Measurements from ENCODE around the gene ATG7. TPM values are rescaled to one million over a fixed set of nuclear protein-coding genes. Genes with fewer than 3 reads are reported as not detected.

ATG7 gene
- total and polyA plus RNA-seq, 3 experiments from 2014 or later: 13.8 to 28.2 (median 28.0) TPM

DNA sequence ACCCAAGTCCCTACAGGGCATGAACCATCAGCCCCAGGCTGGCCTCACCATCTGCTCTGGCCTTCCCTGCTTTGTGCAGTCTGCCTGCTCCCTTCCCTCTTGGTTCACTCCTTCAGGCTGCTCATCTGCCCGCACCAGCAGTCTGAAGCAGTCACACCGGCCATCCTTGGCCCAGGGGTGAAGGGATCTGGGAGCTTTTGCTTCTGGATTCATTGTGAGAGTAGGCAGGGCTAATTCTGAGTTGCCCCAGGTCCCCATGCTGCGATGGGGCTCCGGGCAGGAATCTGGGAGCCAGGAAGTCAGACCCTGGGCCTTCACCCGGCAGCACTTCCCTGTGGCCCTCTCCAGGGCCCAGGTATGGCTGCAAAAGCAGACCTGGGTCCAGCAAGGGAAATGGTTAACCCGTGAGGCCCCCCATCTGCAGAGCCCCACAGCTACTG is 271.8 kb downstream of the ATG7 start:
- no peak overlapping the region for H3K4me3 ChIP-seq (ENCODE audit: low read length)
- Mint-ChIP-seq H3K27ac (no peak overlapping the region), H3K9me3 (no peaks in the 10 kb centered on the region), H3K4me1 (peaks cover 0 to 5% (median 0%) of the 10 kb centered on the region in 3 donors), H3K36me3 (no peaks in the 10 kb centered on the region), H3K27me3 (no peaks in the 10 kb centered on the region), H3K4me3 (no peak overlapping the region)
- no peaks in the 10 kb centered on the region for H3K27me3 ChIP-seq (ENCODE audit: insufficient read depth, low read length, poor library complexity, severe bottlenecking)
- POLR2A ChIA-PET: no interaction called here
- no peaks in the 10 kb centered on the region for H3K4me1 ChIP-seq (ENCODE audit: insufficient read depth, low read length)
- DNase-seq: peak in 1 of 5 donors; percentile 14
- H3K36me3 ChIP-seq (ENCODE audit: insufficient read depth, low read length): no peaks in the 10 kb centered on the region
- CTCF ChIA-PET: no interaction called here
- no peaks in the 10 kb centered on the region for H3K9me3 ChIP-seq (ENCODE audit: low read length)
- H3K27ac ChIP-seq (ENCODE audit: low read depth, low read length): no peak overlapping the region

DNA sequence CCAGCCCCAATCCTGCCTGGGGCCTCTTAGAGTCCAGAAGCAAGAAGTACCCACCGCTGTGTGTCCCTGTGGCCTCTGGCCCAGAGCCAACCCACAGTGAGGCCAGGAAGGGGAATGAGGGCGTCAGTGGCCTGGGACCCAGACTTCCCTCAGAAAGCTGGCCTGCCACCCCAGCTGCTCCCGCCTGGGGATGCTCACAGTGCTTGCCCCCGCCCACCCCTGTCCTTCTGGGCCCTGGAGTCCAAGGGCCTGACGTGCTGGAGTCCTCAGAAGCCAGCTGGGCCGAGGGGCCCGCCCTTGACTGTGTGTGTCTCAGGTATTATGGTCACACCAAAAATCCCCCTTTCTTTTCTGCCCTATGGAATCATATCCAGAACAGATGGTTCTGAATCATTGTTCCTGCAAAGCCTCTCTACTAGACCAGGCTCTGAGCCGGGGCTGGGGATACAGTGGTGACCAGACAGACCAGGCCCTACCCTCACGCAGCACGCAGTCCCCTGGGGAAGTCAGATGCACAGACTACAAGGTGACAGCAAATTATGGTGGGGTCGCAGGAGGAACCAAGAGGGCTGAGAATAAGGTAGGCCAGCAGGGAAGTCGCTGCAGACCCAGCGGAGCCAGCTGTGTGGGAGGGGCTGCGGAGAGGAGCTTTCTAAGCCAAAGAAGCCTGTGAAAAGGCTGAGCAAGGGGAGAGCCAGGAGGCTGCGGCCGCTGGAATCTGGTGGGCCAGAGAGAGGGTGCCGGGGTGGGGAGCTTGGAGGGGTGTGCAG is 272.4 kb downstream of the ATG7 start:
- Histone ChIP-seq H3K4me3 (ENCODE audit: low read length) (no peak overlapping the region), H3K9me3 (ENCODE audit: low read length) (no peaks in the 10 kb centered on the region), H3K36me3 (ENCODE audit: insufficient read depth, low read length) (no peaks in the 10 kb centered on the region), H3K27me3 (ENCODE audit: insufficient read depth, low read length, poor library complexity, severe bottlenecking) (no peaks in the 10 kb centered on the region), H3K27ac (ENCODE audit: low read depth, low read length) (no peak overlapping the region), H3K4me1 (ENCODE audit: insufficient read depth, low read length) (no peaks in the 10 kb centered on the region)
- Mint-ChIP-seq H3K4me3 (no peak overlapping the region), H3K4me1 (peaks cover 0 to 5% (median 0%) of the 10 kb centered on the region in 3 donors), H3K27me3 (no peaks in the 10 kb centered on the region), H3K9me3 (no peaks in the 10 kb centered on the region), H3K36me3 (no peaks in the 10 kb centered on the region), H3K27ac (no peak overlapping the region)
- peak in 1 of 5 donors; percentile 39 for DNase-seq
- POLR2A ChIA-PET: no interaction called here
- CTCF ChIA-PET: no interaction called here

DNA sequence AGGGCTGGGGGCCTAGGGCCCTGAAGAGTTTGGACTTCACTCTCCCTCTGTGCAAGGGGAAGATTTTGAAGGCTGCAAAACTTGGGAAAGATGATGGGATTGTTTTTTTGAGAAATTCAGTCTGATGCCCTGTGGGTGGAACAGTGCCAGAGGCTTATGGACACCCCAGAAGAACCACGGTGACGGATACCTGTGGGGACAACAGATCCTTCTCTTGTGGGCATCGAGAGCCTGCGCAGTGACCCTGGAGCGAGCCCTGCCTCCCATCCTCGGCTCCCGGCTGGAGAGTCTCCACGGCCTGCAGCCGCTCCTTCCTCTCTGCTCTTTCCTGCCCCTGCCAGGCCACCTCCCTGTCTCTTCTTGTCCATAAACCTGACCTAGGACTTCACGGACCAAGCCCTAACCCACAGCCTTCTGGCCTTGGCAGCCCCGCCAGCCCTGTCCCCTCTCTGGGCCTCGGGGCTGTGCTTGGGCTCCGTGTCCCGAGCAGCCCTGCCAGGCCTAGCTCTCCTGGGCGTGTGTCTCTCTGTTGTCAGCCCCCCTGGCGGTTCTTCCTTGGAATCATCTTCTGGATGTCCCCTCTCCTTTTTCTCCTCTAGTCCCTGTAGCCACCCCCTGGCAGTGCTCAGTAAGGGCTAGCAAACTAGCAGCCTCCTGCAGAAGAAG is 273.1 kb downstream of the ATG7 start:
- CTCF ChIA-PET: no interaction called here

DNA sequence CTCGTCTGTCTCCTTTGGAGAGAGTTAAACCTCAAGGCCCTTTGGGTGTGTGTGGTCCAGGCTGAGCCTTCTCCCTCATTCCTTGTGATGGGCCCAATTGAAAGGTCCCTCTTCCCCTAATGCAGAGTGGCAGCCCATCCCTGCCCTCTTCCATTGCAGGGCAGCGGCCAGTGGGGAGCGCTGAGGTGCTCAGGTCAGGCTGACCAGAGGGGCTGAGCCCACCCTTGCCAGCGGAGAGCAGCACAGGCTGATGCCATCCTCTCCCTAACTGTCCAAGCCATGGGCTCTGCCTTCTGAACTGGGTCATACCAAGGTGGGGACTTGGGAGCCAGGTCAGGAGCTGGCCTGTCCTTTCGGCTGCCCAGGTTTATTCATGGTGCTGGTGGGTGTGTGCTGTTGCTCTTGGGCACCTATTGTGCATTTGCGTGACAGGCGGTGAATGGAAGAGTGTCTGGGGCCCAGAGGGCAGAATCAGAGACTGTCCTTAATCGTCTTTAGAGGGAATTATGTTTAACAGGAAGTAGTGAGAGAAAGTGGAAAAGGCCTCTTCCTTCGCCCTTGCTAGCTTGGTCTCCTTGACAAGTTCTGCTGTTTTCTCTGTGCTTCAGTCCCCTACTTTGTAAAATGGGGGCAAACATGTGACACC is 274.6 kb downstream of the ATG7 start:
- Mint-ChIP-seq H3K36me3 (no peaks in the 10 kb centered on the region), H3K4me3 (no peak overlapping the region), H3K27ac (peak overlapping the region in 3 of 8 donors; percentile 6 to 73 (median 60)), H3K27me3 (no peaks in the 10 kb centered on the region), H3K4me1 (peaks cover 0 to 13% (median 0%) of the 10 kb centered on the region in 3 donors), H3K9me3 (no peaks in the 10 kb centered on the region)
- Histone ChIP-seq H3K9me3 (ENCODE audit: low read length) (no peaks in the 10 kb centered on the region), H3K4me3 (ENCODE audit: low read length) (no peak overlapping the region), H3K36me3 (ENCODE audit: insufficient read depth, low read length) (no peaks in the 10 kb centered on the region), H3K4me1 (ENCODE audit: insufficient read depth, low read length) (no peaks in the 10 kb centered on the region), H3K27me3 (ENCODE audit: insufficient read depth, low read length, poor library complexity, severe bottlenecking) (no peaks in the 10 kb centered on the region), H3K27ac (ENCODE audit: low read depth, low read length) (no peak overlapping the region)
- ChIA-PET CTCF (no interaction called here), POLR2A (no interaction called here)
- DNase-seq: peak in 1 of 5 donors; percentile 18

More for the DNA sequence above, 273.1 kb downstream of the ATG7 start:
- H3K4me3 Mint-ChIP-seq: no peak overlapping the region
- POLR2A ChIA-PET: no interaction called here
- no peaks in the 10 kb centered on the region for H3K9me3 Mint-ChIP-seq
- Histone ChIP-seq H3K4me1 (ENCODE audit: insufficient read depth, low read length) (no peaks in the 10 kb centered on the region), H3K9me3 (ENCODE audit: low read length) (no peaks in the 10 kb centered on the region), H3K36me3 (ENCODE audit: insufficient read depth, low read length) (no peaks in the 10 kb centered on the region), H3K27ac (ENCODE audit: low read depth, low read length) (no peak overlapping the region), H3K27me3 (ENCODE audit: insufficient read depth, low read length, poor library complexity, severe bottlenecking) (no peaks in the 10 kb centered on the region), H3K4me3 (ENCODE audit: low read length) (no peak overlapping the region)
- peaks cover 0 to 8% (median 0%) of the 10 kb centered on the region in 3 donors for H3K4me1 Mint-ChIP-seq
- peak in 1 of 5 donors; percentile 32 for DNase-seq
- H3K36me3 Mint-ChIP-seq: no peaks in the 10 kb centered on the region
- no peaks in the 10 kb centered on the region for H3K27me3 Mint-ChIP-seq
- H3K27ac Mint-ChIP-seq: peak overlapping the region in 1 of 8 donors; percentile 29

DNA sequence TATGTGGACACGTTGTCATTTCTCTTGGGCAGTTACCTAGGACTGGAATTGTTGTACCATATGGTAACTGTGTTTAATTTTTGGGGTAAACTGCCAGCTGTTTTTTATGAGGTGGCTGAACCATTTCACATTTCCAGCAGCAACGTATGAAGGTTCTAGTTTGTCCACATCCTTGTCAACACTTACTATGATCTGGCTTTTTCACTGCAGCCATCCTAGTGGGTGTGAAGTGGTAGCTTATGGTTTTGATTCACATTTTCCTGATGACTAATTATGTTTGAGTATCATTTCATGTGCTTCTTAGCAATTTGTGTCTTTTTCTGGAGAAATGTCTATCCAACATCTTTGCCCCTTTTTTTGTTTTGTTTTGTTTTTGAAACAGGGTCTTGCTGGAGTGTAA is 275.3 kb downstream of the ATG7 start:
- POLR2A ChIA-PET: no interaction called here
- Histone ChIP-seq H3K27me3 (ENCODE audit: insufficient read depth, low read length, poor library complexity, severe bottlenecking) (no peaks in the 10 kb centered on the region), H3K4me3 (ENCODE audit: low read length) (no peak overlapping the region), H3K4me1 (ENCODE audit: insufficient read depth, low read length) (no peaks in the 10 kb centered on the region), H3K36me3 (ENCODE audit: insufficient read depth, low read length) (no peaks in the 10 kb centered on the region), H3K27ac (ENCODE audit: low read depth, low read length) (no peak overlapping the region), H3K9me3 (ENCODE audit: low read length) (no peaks in the 10 kb centered on the region)
- Mint-ChIP-seq H3K4me3 (no peak overlapping the region), H3K4me1 (peaks cover 0 to 13% (median 0%) of the 10 kb centered on the region in 3 donors), H3K27me3 (no peaks in the 10 kb centered on the region), H3K9me3 (no peaks in the 10 kb centered on the region), H3K36me3 (peaks cover 0 to 7% (median 4%) of the 10 kb centered on the region in 3 donors), H3K27ac (no peak overlapping the region)
- CTCF ChIA-PET: interaction anchor here (1.0 kb wide), 1 partner anchor 15 kb away, joined by 3 read pairs; no protein-coding TSS in a partner anchor
- DNase-seq: no peak

DNA sequence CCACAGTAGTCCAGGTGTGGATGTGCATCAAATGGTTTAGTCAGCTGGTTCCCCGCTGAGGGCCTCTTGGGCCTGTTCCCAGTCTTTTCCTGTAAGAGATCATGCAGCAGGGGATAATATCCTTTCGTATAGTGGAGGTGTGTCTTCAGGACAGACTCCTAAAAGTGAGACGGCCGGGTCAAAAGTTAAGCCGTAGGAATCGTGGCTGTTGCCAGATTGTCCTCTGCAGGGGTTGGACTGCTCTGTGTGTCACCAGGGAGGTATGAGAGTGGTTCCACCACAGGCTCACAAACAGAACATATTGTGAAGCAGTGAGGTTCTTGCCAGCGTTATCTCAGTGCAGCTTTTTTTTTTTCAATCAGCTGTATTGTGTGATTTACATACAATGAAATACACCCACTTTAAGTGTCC is 276.5 kb downstream of the ATG7 start:
- Mint-ChIP-seq H3K27me3 (no peaks in the 10 kb centered on the region), H3K27ac (peak overlapping the region in 3 of 8 donors; percentile 23 to 78 (median 58)), H3K9me3 (peaks cover 0 to 2% (median 0%) of the 10 kb centered on the region in 5 donors), H3K4me3 (no peak overlapping the region), H3K36me3 (peaks cover 0 to 11% (median 10%) of the 10 kb centered on the region in 3 donors), H3K4me1 (peaks cover 0 to 10% (median 0%) of the 10 kb centered on the region in 3 donors)
- Histone ChIP-seq H3K4me1 (ENCODE audit: insufficient read depth, low read length) (no peaks in the 10 kb centered on the region), H3K27me3 (ENCODE audit: insufficient read depth, low read length, poor library complexity, severe bottlenecking) (no peaks in the 10 kb centered on the region), H3K27ac (ENCODE audit: low read depth, low read length) (no peak overlapping the region), H3K9me3 (ENCODE audit: low read length) (no peaks in the 10 kb centered on the region), H3K36me3 (ENCODE audit: insufficient read depth, low read length) (no peaks in the 10 kb centered on the region), H3K4me3 (ENCODE audit: low read length) (no peak overlapping the region)
- ChIA-PET CTCF (no interaction called here), POLR2A (no interaction called here)
- DNase-seq: no peak

DNA sequence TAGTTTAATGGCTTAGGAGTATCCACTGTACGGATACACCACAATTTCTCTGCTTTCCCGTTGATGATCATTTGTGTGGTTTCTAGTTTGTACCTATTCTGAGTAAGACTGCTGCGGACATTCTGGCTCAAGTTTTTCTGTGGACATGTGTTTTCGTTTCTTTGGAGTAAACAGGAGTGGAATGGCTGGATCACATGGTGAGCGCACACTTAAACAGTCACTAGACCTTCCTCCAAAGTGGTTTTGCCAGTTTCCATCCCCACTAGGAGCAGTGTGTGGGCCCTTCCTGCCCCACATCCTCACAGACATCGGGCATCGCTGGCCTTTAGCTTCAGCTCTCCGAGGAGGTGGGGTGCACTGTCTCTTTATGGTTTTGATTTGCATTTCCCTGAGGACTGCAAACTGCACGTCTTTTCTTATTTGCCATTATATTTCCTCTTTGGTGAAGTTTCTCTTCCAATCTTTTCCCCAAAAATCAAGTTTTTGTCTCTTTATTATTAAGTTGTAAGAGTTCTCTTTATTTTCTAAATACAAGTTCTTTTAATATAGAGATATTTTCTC is 277.5 kb downstream of the ATG7 start:
- H3K4me3 ChIP-seq (ENCODE audit: low read length): no peak overlapping the region
- Mint-ChIP-seq H3K4me3 (no peak overlapping the region), H3K9me3 (peaks cover 0 to 2% (median 0%) of the 10 kb centered on the region in 5 donors), H3K4me1 (peaks cover 0 to 10% (median 0%) of the 10 kb centered on the region in 3 donors), H3K27ac (peak overlapping the region in 1 of 8 donors; percentile 93), H3K36me3 (peaks cover 0 to 18% (median 10%) of the 10 kb centered on the region in 3 donors), H3K27me3 (no peaks in the 10 kb centered on the region)
- H3K4me1 ChIP-seq (ENCODE audit: insufficient read depth, low read length): no peaks in the 10 kb centered on the region
- ChIA-PET POLR2A (no interaction called here), CTCF (no interaction called here)
- H3K27ac ChIP-seq (ENCODE audit: low read depth, low read length): no peak overlapping the region
- peak in 1 of 5 donors; percentile 6 for DNase-seq
- H3K36me3 ChIP-seq (ENCODE audit: insufficient read depth, low read length): no peaks in the 10 kb centered on the region
- H3K9me3 ChIP-seq (ENCODE audit: low read length): no peaks in the 10 kb centered on the region
- H3K27me3 ChIP-seq (ENCODE audit: insufficient read depth, low read length, poor library complexity, severe bottlenecking): no peaks in the 10 kb centered on the region
